Hematopoietic multipotent progenitor cell treated with erythropoietin and hydrocortisone succinate and interleukin-3 and kit ligand, for 8 days (in vitro differentiated cells): ENCODE measurements around the gene MAN2A2.
A peak's percentile ranks its signal among the peaks of the same experiment; 100 is the strongest.

Experiments
- DNase-seq: peaks from one replicate; pipeline ENCODE4 v3.0.0-alpha.2; 2015

Gene MAN2A2

DNA sequence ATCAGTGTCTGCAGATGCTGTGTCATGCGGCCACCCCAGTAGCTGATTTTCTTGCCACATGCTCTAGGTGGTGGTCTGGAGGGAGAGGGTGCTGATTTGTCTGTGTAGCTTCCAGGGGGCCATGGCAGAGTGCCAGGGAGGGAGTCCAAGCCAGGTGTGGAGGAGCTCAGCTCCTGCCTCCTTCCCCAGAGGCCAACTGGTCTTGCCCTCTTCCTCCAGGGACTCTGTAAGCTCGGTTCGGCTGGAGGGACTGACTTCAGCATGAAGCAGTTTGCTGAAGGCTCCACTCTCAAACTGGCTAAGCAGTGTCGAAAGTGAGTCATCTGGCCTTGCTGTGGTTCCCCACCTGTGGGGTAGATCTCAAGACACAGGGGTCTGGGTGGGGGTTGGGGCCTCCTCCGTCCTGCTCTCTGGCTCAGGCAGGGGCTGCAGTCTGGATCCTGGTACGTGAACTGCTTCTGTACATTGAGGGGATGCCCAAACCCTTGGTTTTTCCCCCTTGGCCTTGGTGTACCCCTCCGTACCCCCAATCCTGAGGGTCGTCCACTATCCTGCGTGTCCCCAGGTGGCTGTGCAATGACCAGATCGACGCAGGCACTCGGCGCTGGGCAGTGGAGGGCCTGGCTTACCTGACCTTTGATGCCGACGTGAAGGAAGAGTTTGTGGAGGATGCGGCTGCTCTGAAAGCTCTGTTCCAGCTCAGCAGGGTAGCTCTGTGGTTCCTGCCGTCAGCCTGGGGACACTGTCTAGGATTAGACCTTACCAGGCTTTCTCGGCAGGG lies 44.7 kb downstream of the MAN2A2 start:
- no peak for DNase-seq

DNA sequence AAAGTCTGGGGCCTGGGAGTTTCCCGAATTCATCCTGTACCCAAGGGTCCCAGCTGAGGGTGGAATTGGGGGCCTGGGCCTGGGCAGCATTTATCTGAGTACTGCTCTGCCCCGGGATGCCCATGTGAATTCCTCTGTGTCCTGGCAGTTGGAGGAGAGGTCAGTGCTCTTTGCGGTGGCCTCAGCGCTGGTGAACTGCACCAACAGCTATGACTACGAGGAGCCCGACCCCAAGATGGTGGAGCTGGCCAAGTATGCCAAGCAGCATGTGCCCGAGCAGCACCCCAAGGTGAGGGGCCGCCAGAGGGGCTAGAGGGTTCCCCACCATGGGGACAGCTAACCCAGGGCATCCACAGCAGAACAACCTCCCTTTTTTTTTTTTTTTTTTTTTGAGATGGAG lies 45.4 kb downstream of the MAN2A2 start:
- no peak for DNase-seq

DNA sequence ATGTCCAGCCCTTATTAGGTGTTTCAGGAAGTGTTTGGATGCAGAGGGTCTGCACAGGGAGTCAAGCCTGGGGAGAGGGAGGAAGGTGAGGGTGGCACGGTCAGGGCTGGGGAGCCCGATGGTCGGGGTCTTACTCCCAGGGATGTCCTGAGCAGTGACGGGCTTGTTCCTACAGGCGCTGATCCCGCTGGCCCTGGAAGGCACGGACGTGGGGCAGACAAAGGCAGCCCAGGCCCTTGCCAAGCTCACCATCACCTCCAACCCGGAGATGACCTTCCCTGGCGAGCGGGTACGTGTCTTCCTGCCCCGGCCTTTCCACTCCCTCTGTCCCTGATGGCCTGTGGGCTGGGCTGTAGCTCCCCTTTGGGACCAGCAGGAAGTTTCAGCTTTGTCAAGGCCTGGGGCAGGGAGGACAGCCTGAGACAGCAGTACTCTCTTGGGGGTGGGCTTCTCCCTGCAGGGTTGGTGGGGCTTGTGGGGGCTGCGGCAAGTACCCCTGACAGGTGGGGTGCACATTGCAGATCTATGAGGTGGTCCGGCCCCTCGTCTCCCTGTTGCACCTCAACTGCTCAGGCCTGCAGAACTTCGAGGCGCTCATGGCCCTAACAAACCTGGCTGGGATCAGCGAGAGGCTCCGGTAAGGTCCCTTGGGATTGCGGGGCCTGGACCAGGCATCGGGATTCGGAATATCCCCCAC lies 47.0 kb downstream of the MAN2A2 start:
- no peak for DNase-seq

DNA sequence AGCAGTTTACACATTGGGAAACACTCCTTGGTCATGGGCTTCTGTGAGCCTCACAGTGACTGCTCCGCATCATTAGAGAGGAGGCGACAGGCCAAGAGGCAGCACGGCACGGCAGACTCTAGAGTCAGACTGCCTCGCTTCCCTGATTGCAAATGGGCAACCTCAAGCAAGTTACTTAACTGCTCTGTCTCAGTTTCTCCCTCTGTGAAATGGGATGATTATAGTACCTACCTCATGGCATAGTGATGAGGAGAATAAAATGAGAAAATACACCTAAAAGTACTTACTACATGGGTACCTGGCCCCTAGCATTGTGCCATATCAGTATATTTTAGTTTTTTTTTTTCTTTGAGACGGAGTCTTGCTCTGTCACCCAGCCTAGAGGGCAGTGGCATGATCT lies 47.6 kb downstream of the MAN2A2 start:
- no peak for DNase-seq

DNA sequence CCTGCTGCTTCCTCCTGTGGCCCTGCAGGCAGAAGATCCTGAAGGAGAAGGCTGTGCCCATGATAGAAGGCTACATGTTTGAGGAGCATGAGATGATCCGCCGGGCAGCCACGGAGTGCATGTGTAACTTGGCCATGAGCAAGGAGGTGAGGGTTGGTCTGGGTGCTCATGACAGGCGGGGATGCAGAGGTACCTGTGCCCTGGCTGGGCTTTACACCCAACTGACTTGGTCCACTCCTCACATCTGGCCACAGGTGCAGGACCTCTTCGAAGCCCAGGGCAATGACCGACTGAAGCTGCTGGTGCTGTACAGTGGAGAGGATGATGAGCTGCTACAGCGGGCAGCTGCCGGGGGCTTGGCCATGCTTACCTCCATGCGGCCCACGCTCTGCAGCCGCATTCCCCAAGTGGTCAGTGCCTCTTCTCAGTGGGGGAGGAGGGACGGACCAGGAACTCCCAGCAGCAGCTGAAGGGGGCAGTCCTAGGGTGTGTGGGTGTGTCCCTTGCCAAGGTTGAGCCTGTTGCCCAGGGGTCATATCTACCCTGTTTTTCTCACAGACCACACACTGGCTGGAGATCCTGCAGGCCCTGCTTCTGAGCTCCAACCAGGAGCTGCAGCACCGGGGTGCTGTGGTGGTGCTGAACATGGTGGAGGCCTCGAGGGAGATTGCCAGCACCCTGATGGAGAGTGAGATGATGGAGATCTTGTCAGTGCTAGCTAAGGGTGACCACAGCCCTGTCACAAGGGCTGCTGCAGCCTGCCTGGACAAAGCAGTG lies 50.0 kb downstream of the MAN2A2 start:
- no peak for DNase-seq

DNA sequence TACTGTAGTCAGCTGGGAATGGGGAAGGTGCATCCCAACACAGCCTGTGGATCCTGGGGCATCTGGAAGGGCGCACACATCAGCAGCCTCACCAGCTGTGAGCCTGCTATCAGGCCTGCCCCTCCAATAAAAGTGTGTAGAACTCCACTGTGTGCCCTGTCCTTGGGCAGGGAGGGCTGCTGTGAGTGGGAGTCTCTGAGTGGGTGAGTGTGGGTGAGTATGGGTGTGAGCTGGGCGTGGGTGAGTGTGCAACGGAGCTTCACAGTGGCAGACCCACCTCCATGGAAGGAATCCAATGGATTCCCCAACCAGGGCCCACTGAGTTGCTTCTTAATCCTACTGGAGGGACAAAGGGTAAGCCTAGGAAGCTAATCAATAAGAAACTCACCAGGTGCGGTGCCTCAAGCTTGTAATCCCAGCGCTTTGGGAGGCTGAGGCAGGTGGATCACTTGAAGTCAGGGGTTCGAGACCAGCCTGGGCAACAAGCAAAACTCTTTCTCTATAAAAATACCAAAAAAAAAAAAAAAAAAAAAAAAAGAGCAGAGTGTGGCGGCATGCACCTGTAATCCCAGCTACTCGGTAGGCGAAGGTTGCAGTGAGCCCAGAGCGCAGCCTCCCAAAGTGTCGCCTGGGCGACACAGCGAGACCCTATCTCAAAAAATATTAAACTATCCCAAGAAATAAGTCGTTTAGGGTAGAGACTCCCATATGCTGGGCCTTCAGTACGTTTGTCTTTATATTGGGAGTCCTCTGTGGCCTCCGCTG lies 51.0 kb downstream of the MAN2A2 start:
- no peak for DNase-seq

DNA sequence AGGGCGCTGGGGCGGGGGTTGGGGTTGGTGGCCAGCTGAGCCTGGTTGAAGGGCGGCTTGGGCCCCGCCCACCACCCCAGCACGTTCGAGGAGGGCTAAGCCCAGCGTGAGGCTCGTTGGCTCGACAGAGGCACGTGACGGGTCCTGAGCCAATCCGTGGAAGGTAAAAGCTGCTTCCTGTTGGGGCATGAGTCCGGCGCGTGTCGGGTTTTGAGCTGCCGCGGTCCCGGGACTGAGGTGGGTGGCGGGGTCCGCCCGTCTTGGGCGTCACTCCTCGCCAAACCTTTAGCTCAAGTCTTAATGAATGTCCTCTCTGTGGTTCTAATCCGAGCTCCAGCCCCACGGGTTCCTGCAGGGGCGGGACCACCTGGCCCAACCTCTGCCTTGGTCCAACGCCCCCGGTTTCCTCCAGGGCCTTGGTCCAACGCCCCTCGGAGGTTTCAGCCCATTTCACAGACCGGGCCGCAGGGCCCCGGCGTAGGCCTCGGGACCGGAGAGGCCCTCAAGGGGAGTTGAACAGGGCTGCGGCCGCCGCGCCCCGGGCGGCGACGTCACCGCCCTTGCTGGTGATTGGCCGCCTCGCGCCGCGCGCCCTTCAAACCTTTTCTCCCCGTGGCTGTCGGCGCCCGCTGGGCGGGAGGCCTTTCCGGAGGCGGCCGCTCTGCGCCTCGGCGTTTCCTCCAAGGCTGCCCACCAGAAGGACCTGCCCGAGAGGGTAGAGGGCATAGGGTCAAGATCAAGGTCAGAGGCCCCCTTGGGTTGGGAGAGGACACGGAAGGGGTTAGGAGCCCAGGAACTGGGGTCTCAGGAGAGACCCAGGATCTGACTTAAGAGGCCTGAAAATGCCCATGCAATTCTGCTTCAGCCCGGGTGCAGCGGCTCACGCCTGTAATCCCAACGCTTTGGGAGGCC lies 51.9 kb downstream of the MAN2A2 start, which contains the start of gene RCCD1:
RCCD1 (plus strand) TSS at position 173 of the 912 bp plus-strand sequence. CDS start 1,851 bp downstream, outside the sequence.
- DNase-seq, result peak; percentile 98

DNA sequence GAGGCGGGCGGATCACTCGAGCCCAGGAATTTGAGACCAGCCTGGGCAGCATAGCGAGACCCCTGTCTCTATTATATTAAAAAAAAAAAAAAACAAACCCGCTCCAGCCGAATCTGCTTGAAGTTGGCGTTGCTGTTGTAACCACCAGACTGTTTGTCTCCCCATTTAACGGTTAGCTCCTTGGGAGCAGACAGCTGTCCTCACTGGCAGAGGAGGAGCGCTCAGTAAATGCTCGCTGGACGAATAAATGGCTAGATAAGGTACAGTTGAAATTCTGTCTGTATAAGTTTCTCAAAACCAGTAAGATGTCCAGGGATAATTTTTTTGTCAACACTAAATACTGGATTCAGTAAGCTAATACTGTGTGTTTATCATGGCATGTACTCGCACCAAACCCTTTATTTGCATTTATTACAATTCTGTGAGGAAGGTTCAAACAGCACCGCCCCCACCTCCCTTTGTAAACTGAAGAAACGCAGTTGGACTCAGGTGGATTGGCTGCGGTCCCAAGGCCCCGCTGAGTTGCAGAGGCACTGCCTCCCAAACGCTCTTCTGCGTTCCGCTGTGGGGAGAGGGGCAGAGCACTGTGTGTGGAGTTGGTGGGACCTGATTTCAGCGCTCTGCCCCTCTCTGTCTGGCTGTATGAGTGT lies 52.6 kb downstream of the MAN2A2 start:
- peak; percentile 47 for DNase-seq

DNA sequence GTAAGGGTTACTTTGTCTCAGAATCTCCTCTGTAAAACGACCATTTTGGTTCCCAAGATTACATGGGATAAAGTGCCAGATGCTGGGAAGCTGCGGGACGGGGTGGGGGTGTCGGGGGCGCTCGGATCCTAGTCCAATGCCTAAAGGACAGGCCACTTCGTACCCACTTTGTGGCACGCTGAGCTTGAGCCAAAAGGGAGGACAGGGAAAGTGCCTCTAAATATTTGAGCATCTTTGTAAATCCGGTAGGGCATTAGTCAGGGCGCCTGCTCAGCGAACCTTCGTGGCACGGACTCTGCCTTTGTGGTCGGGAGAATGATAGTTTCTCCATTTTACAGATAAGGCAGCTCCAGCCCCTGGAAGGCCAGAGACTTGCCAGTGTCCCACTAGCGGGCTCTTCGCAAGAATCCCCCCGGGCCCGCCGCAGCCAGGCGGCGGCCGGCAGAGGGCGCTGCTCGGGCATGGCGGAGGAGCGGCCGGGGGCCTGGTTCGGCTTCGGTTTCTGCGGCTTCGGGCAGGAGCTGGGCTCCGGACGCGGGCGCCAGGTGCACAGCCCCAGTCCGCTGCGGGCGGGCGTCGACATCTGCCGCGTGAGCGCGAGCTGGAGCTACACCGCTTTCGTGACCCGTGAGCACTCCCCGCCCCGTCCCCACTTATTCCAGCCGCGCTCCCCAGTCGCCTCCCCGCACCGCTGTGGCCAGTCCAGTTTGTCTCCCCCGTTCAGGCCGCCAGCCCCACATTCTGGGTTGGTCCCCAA lies 53.4 kb downstream of the MAN2A2 start:
- DNase-seq, result peak; percentile 78

DNA sequence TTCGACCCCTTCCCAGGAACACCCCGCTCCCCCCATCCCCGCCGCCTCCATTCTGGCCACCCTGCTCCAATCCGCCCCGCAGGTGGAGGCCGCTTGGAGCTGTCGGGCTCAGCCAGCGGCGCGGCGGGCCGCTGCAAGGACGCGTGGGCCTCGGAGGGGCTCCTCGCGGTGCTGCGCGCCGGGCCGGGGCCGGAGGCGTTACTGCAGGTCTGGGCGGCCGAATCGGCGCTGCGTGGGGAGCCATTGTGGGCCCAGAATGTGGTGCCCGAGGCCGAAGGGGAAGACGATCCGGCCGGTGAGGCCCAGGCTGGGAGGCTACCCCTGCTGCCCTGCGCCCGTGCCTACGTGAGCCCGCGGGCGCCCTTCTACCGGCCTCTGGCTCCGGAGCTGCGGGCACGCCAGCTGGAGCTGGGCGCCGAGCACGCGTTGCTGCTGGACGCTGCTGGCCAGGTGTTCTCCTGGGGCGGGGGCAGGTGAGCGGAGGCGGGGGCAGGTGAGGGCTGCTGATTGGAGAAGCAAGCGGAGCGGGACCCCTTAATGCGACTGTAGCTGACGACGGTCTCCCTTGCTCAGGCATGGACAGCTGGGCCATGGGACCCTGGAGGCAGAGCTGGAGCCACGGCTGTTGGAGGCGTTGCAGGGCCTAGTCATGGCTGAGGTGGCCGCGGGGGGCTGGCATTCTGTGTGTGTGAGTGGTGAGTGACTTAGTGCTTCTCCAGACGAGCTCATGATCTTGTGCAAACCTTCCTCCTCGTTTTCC lies 54.1 kb downstream of the MAN2A2 start:
- no peak for DNase-seq

DNA sequence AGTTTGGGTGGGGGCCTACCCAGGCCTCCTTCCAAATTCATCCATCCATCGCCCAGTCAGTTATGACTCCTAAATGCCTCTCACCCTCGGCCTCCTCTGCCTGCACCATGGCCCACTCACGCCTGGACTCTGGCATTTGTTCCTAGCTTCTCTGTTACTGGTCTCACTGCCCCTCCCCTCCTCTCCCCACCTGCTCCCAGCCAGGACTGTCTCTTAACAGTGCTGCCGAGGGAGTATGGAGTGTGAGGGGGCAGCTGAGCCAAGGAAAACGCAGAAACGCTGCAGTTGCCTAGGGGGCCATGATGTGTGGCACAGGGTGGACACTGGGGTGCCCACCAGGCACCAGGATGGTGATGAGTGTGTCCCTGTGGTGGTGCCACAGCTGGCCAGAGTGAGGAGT lies 54.7 kb downstream of the MAN2A2 start:
- DNase-seq, result no peak

DNA sequence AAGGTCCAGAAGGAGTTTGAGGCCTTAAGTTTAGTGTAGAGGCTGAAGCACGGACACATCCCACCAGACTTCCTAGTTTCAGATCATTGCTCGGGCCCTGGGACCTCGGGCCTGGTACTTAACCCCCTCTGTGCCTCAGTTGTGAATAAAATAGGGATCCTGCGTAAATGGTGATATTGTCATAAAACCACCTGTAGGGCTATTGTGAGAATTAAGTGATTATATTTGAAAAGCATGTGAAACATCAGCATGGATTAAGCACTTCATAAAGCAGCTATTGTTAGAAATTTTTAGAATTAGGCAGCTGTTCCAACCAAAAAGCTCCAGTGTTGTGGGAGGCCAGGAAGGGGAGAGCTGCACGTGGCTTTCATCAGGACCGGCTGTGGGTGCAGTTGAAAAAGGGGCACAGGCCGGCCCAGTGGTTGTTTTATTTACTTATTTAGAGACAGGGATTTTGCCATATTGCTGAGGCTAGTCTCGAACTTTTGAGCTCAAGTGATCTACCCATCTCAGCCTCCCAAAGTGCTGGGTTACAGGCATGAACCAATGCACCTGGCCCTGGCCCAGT lies 56.0 kb downstream of the MAN2A2 start:
- no peak for DNase-seq

DNA sequence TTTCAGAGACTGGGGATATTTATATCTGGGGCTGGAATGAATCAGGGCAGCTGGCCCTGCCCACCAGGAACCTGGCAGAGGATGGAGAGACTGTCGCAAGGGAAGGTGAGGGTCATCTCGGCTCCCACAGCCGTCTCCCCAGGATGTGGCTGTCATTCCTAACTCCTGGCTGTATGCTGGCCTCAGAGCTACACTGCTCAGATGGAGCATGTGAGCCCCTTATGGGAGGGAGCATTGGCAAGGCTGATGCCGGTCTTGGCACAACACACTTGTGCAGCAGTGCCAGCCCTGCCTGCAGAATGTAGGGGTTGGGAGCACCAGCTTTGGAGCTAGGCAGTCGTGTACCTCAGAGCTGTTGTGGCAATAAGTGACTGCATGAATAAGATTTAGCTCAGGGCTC lies 56.8 kb downstream of the MAN2A2 start:
- no peak for DNase-seq

DNA sequence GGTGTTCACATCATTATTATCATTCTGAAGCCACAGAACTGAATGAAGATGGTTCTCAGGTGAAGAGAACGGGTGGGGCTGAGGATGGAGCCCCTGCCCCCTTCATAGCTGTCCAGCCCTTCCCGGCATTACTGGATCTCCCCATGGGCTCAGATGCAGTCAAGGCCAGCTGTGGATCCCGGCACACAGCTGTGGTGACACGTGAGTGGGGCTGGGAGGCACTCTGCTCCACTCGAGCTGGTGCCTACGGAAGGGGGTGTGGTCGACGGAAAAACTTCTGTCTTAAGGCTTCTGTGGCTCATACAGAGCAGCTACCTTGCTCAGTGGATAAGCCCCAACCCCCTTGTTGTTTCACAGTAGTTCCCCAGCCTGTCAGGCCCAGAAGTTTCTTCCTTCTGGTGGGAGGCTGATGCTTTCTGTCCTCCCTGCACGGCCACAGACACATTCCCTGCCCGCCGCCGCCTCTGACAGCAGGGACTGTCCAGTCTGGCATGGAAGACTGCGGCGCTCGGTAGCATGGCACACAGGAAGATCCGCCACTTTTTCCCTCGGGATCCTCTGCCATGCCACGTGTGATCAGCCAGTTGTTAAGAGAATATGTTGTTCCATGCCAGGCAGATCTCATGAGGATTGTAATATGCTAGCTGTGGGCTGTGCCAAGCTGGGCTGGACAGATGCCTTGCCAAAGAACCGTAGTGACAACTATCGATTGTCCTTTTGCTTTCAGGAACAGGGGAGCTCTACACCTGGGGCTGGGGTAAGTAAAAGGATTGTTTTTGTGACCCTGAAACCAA lies 57.4 kb downstream of the MAN2A2 start:
- DNase-seq, result no peak

DNA sequence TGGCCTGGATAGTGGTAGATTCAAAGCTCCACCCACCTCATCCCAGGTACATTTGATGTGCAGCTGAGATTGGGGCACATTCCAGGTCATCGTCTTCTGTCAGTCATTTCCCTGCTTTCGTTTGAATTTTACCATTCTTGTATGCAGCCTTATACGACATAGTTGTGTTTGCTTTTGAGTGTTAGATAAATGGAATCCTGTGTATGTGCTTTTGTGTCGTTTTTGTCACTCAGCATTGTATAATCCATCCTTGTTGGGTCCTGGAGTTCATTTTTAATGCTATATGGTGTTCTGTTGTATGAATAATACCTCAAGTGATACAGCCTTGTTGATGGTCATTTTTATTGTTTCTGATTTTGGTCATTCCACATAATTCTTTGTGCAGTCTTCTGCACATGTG lies 58.9 kb downstream of the MAN2A2 start:
- no peak for DNase-seq

DNA sequence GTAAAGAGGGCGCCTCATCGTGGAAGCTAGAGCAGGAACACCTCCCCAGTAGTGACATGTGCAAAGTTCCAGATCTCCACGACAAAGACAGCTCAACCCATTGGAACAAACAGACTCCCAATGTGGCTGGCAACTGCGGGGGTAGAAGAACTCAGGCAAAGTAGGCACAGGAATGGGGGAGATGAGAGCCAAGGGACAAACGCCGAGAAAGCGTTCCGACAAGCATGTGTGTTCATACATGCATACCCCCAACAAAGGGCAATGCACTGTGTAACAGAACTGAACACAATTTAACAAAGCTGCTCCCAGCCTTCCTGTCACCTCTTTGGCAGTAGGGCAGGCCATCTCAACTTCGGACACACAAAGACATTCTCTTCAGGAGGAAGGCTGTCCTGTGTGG lies 63.2 kb downstream of the MAN2A2 start:
- DNase-seq, result no peak

DNA sequence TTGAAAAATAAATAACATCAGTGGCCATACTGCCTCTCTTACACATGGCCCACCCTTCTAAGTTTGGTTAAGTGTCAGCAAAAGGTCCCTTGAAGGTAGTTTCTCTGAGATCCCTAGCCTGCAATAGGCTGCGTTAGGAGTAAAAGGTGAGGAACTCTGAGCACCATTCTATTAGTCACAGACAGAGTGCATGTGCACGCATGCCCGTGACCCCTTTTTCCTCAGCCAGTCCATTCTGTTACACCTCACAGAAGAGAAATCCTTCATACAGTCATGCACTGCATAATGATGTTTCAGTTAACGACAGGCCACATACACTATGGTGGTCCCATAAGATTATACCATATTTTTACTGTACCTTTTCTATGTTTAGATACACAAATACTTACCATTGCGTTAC lies 64.1 kb downstream of the MAN2A2 start:
- DNase-seq, result no peak

DNA sequence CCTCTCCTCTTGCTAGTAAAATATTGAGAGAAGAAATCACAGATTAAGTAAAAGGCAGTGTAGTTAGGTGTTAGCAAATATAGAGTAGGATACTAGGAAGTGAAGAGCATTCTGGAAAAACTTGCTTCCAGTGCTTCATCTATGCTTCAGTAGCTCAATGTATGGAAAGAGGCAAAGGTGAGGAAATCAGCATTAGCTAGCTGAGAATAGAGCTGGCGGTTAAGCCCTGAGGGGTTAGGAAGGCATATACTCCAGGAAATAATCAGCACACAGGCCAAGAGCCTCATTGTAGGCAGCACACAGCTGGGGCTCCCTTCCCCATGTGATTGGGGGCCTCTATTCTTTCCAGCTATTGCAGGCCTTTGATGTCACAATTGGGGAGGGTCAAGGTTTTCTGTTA lies 65.3 kb downstream of the MAN2A2 start:
- no peak for DNase-seq
